ENCODE results near the gene DNM1L. TPM values are rescaled to one million over a fixed set of nuclear protein-coding genes. Genes with fewer than 3 reads are reported as not detected.
A peak's percentile ranks its signal among the peaks of the same experiment; 100 is the strongest.

DNM1L gene
- total and polyA plus RNA-seq, 2 experiments from 2014 or later = 51.9 to 56.7 TPM

GRCh38 chr12:32666018-32666417 lies 13.1 kb upstream of the DNM1L start:
- DNase-seq (ENCODE audit: low read depth in 1 of 2, low spot score in 1 of 2) = no peak
- Histone ChIP-seq H3K4me3 (no peak overlapping the region), H3K9me3 (ENCODE audit: low read depth) (no peaks in the 10 kb centered on the region), H3K27me3 (no peaks in the 10 kb centered on the region), H3K27ac (no peak overlapping the region), H3K4me1 (ENCODE audit: low read depth) (no peaks in the 10 kb centered on the region), H3K36me3 (no peaks in the 10 kb centered on the region)
- TF ChIP-seq CTCF (IDR thresholded peaks at IDR 0.05; ENCODE audit: low read depth, low read length) = no peak

- TF ChIP-seq CTCF (IDR thresholded peaks at IDR 0.05; ENCODE audit: low read depth, low read length) = no peak
- H3K27ac ChIP-seq = no peak overlapping the region
- no peak overlapping the region for H3K4me3 ChIP-seq
- H3K4me1 ChIP-seq (ENCODE audit: low read depth) = no peaks in the 10 kb centered on the region
- no peak for DNase-seq (ENCODE audit: low read depth in 1 of 2, low spot score in 1 of 2)
- H3K27me3 ChIP-seq = no peaks in the 10 kb centered on the region
- H3K36me3 ChIP-seq = no peaks in the 10 kb centered on the region
- no peaks in the 10 kb centered on the region for H3K9me3 ChIP-seq (ENCODE audit: low read depth)
These were observed 9.5 kb upstream of the DNM1L start for GRCh38 chr12:32669584-32669983.

- Histone ChIP-seq H3K27me3 (no peaks in the 10 kb centered on the region), H3K9me3 (ENCODE audit: low read depth) (no peaks in the 10 kb centered on the region), H3K36me3 (no peaks in the 10 kb centered on the region), H3K4me1 (ENCODE audit: low read depth) (no peaks in the 10 kb centered on the region), H3K4me3 (no peak overlapping the region), H3K27ac (no peak overlapping the region)
- peak; percentile 55 to 90 for DNase-seq (ENCODE audit: low read depth in 1 of 2, low spot score in 1 of 2)
- peak; percentile 61 for TF ChIP-seq CTCF (IDR thresholded peaks at IDR 0.05; ENCODE audit: low read depth, low read length)
These were observed 6.9 kb upstream of the DNM1L start for GRCh38 chr12:32671930-32672780.

- DNase-seq (ENCODE audit: low read depth in 1 of 2, low spot score in 1 of 2) = no peak
- Histone ChIP-seq H3K9me3 (ENCODE audit: low read depth) (no peaks in the 10 kb centered on the region), H3K27me3 (no peaks in the 10 kb centered on the region), H3K27ac (peak overlapping the region; percentile 87), H3K4me3 (peak overlapping the region; percentile 67), H3K4me1 (ENCODE audit: low read depth) (peaks cover 7% of the 10 kb centered on the region), H3K36me3 (no peaks in the 10 kb centered on the region)
- TF ChIP-seq CTCF (IDR thresholded peaks at IDR 0.05; ENCODE audit: low read depth, low read length) = no peak
These were observed 778 bp downstream of the DNM1L start for GRCh38 chr12:32679920-32680237.

GRCh38 chr12:32680787-32681186 lies 1.7 kb downstream of the DNM1L start:
- Histone ChIP-seq H3K9me3 (ENCODE audit: low read depth) (no peaks in the 10 kb centered on the region), H3K27ac (peak overlapping the region; percentile 87), H3K36me3 (no peaks in the 10 kb centered on the region), H3K4me1 (ENCODE audit: low read depth) (peaks cover 7% of the 10 kb centered on the region), H3K4me3 (peak overlapping the region; percentile 67), H3K27me3 (no peaks in the 10 kb centered on the region)
- no peak for TF ChIP-seq CTCF (IDR thresholded peaks at IDR 0.05; ENCODE audit: low read depth, low read length)
- DNase-seq (ENCODE audit: low read depth in 1 of 2, low spot score in 1 of 2) = no peak

All from cardiac muscle cell (in vitro differentiated cells and primary cell).